H1 (cell line): Measurements from ENCODE around the gene PDZD4. TPM values are rescaled to one million over a fixed set of nuclear protein-coding genes. Genes with fewer than 3 reads are reported as not detected.

ENCODE experiments used
- CTCF ChIA-PET: fragments of 300-600 bp; sonication (Branson Sonifier 250); formaldehyde crosslinking; loops from one replicate; lab custom pipeline; 2021; ENCODE audit not compliant: partially characterized antibody; lab: Charles Lee
- POLR2A ChIA-PET: fragments of 300-600 bp; sonication (Branson Sonifier 250); formaldehyde crosslinking; loops from one replicate; lab custom pipeline; 2021; ENCODE audit warnings: inconsistent platforms; ENCODE audit not compliant: partially characterized antibody; lab: Charles Lee
- DNase-seq, 2 experiments: peaks; one replicate each; pipeline versions ENCODE4 v3.0.0 to v3.0.0-alpha.2; 2010 to 2022; ENCODE audit warnings: low spot score in 2 of 2, low read depth in 1 of 2, mixed read lengths in 1 of 2
- FAIRE-seq: peaks from 2 replicates; lab custom pipeline; 2011; peaks lifted over from hg19 to GRCh38; lab: Jason Lieb, UNC
- H2AFZ ChIP-seq: 2 replicates; pipeline ENCODE4 v1.8.1; 2012; ENCODE audit warnings: low read length, inconsistent platforms
- H2AK5ac ChIP-seq: 2 replicates; pipeline ENCODE4 v1.6.1; 2013; ENCODE audit warnings: low read depth, low read length
- H2BK120ac ChIP-seq: replicated peaks from 2 replicates; pipeline ENCODE3; 2013; ENCODE audit warnings: low read depth, low read length, inconsistent platforms
- H2BK12ac ChIP-seq: 2 replicates; pipeline ENCODE4 v1.6.1; 2013; ENCODE audit warnings: low read depth, low read length
- H2BK15ac ChIP-seq: 2 replicates; pipeline ENCODE4 v1.6.1; 2013; ENCODE audit warnings: low read length
- H2BK20ac ChIP-seq: 2 replicates; pipeline ENCODE4 v1.6.1; 2013; ENCODE audit warnings: low read length
- H2BK5ac ChIP-seq: 2 replicates; pipeline ENCODE4 v1.6.1; 2013; ENCODE audit warnings: low read depth, low read length
- H3K14ac ChIP-seq: 2 replicates; pipeline ENCODE4 v1.6.1; 2013; ENCODE audit warnings: inconsistent platforms; ENCODE audit not compliant: insufficient read length
- H3K18ac ChIP-seq: 2 replicates; pipeline ENCODE4 v1.6.1; 2013; ENCODE audit warnings: low read length; ENCODE audit errors: extremely low read depth
- H3K23ac ChIP-seq: 2 replicates; pipeline ENCODE4 v1.6.1; 2013; ENCODE audit warnings: inconsistent platforms; ENCODE audit not compliant: insufficient read length
- H3K23me2 ChIP-seq: 2 replicates; pipeline ENCODE4 v1.6.1; 2013; ENCODE audit warnings: low read depth, low read length
- H3K27ac ChIP-seq: 2 replicates; pipeline ENCODE4 v1.6.1; 2011; ENCODE audit warnings: low read depth, low read length, inconsistent platforms
- H3K27me3 ChIP-seq, 4 experiments: replicated peaks in 1 of 4; 1 replicate in 1 of 4; 2 replicates in 3 of 4; pipeline versions ENCODE4 v1.6.1 to v1.8.1; 2011 to 2013; ENCODE audit warnings: low read length in 3 of 4, mild to moderate bottlenecking in 3 of 4, inconsistent platforms in 2 of 4, mixed read lengths in 2 of 4, moderate library complexity in 1 of 4; ENCODE audit not compliant: control insufficient read depth in 3 of 4, insufficient read depth in 3 of 4; ENCODE audit errors: extremely low read depth in 1 of 4
- H3K36me3 ChIP-seq, 4 experiments: 2 replicates each; pipeline versions ENCODE4 v1.6.1 to v1.8.1; 2011 to 2013; ENCODE audit warnings: mild to moderate bottlenecking in 4 of 4, low read length in 3 of 4, moderate library complexity in 2 of 4, control low read depth in 1 of 4, inconsistent platforms in 1 of 4; ENCODE audit not compliant: insufficient read depth in 4 of 4, control insufficient read depth in 2 of 4
- H3K4ac ChIP-seq: replicated peaks from 2 replicates; pipeline ENCODE3; 2013; ENCODE audit warnings: low read length, low read depth, mixed read lengths, inconsistent platforms; ENCODE audit not compliant: insufficient read length
- H3K4me1 ChIP-seq, 4 experiments: replicated peaks in 1 of 4; 1 replicate in 1 of 4; 2 replicates in 3 of 4; pipeline versions ENCODE4 v1.6.1 to v1.8.1; 2011 to 2013; ENCODE audit warnings: low read length in 3 of 4, inconsistent platforms in 2 of 4, mixed read lengths in 1 of 4; ENCODE audit not compliant: insufficient read depth in 4 of 4, control insufficient read depth in 3 of 4
- H3K4me2 ChIP-seq, 2 experiments: 2 replicates each; pipeline versions ENCODE4 v1.6.1 to v1.8.1; 2011 to 2013; ENCODE audit warnings: low read depth in 2 of 2, low read length in 2 of 2, control low read depth in 1 of 2, inconsistent platforms in 1 of 2, mild to moderate bottlenecking in 1 of 2; ENCODE audit not compliant: insufficient read depth in 1 of 2
- H3K4me3 ChIP-seq, 4 experiments: fragments of 200-600, 300-600 bp in 1 of 4; sonication (generic), shearing (Covaris generic), sonication (Bioruptor Twin) in 1 of 4; 2 replicates each; pipeline versions ENCODE4 v1.5.1 to v1.8.1; 2011 to 2016; ENCODE audit warnings: low read length in 4 of 4, low read depth in 3 of 4, control low read depth in 2 of 4, inconsistent platforms in 2 of 4, mild to moderate bottlenecking in 2 of 4, mixed read lengths in 1 of 4, moderate library complexity in 1 of 4; ENCODE audit not compliant: insufficient read depth in 2 of 4; ENCODE audit errors: extremely low read depth in 1 of 4
- H3K56ac ChIP-seq: replicated peaks from 2 replicates; pipeline ENCODE3; 2013; ENCODE audit warnings: low read depth, mild to moderate bottlenecking, mixed read lengths, low read length, inconsistent platforms; ENCODE audit not compliant: insufficient read length
- H3K79me1 ChIP-seq: 2 replicates; pipeline ENCODE4 v1.6.1; 2013; ENCODE audit warnings: low read depth, low read length, control low read depth
- H3K79me2 ChIP-seq, 2 experiments: 2 replicates each; pipeline versions ENCODE4 v1.6.1 to v1.8.1; 2012 to 2013; ENCODE audit warnings: low read length in 2 of 2, mild to moderate bottlenecking in 2 of 2, inconsistent platforms in 1 of 2; ENCODE audit not compliant: insufficient read depth in 2 of 2, control insufficient read depth in 1 of 2
- H3K9ac ChIP-seq, 4 experiments: replicated peaks in 1 of 4; 1 replicate in 1 of 4; 2 replicates in 3 of 4; pipeline versions ENCODE4 v1.6.1 to v1.8.1; 2011 to 2013; ENCODE audit warnings: low read depth in 3 of 4, low read length in 3 of 4, control low read depth in 2 of 4, mild to moderate bottlenecking in 2 of 4, moderate library complexity in 2 of 4, inconsistent platforms in 1 of 4; ENCODE audit errors: extremely low read depth in 1 of 4
- H3K9me3 ChIP-seq, 2 experiments: 2 replicates each; pipeline versions ENCODE4 v1.6.1 to v1.8.1; 2012 to 2013; ENCODE audit warnings: mild to moderate bottlenecking in 2 of 2, moderate library complexity in 2 of 2, control low read depth in 1 of 2, inconsistent platforms in 1 of 2, low read depth in 1 of 2, low read length in 1 of 2, mixed read lengths in 1 of 2; ENCODE audit not compliant: insufficient read depth in 2 of 2
- H4K20me1 ChIP-seq, 2 experiments: replicated peaks in 1 of 2; 2 replicates each; pipeline versions ENCODE3 to v1.8.1; 2011 to 2013; ENCODE audit warnings: inconsistent platforms in 2 of 2, low read length in 2 of 2, mild to moderate bottlenecking in 1 of 2; ENCODE audit not compliant: insufficient read depth in 2 of 2, control insufficient read depth in 1 of 2
- H4K5ac ChIP-seq: 2 replicates; pipeline ENCODE4 v1.6.1; 2013; ENCODE audit warnings: low read length, low read depth, mixed read lengths, inconsistent platforms; ENCODE audit not compliant: insufficient read length
- H4K8ac ChIP-seq: 2 replicates; pipeline ENCODE4 v1.8.0; 2013; ENCODE audit warnings: mild to moderate bottlenecking, moderate library complexity, low read length, inconsistent platforms; ENCODE audit not compliant: insufficient read depth; ENCODE audit errors: extremely low read depth
- H4K91ac ChIP-seq: replicated peaks from 2 replicates; pipeline ENCODE3; 2013; ENCODE audit warnings: low read length, mixed read lengths, inconsistent platforms; ENCODE audit not compliant: insufficient read length
- BACH1 ChIP-seq: IDR thresholded peaks from 2 replicates; pipeline ENCODE4 v1.6.1; 2012; ENCODE audit warnings: low read length, improper control_type of control experiment
- BCL11A ChIP-seq, 2 experiments: IDR thresholded peaks; one replicate each; pipeline ENCODE4 v1.6.1; 2011; ENCODE audit warnings: low read depth in 2 of 2, low read length in 2 of 2, mild to moderate bottlenecking in 2 of 2
- CBX8 ChIP-seq: fragments of 300-800, 300-1000 bp; sonication (generic); IDR thresholded peaks from 2 replicates; pipeline ENCODE4 v1.7.1; 2016; ENCODE audit warnings: low read depth, low read length, borderline replicate concordance
- CEBPB ChIP-seq: IDR thresholded peaks from 2 replicates; pipeline ENCODE4 v1.6.1; 2012; ENCODE audit warnings: low read depth, low read length
- FOSL1 ChIP-seq: IDR thresholded peaks from 2 replicates; pipeline ENCODE4 v1.6.1; 2011; ENCODE audit warnings: mild to moderate bottlenecking, low read depth, low read length, moderate library complexity; ENCODE audit not compliant: insufficient read depth
- GABPA ChIP-seq: IDR thresholded peaks from 2 replicates; pipeline ENCODE4 v1.6.1; 2011; ENCODE audit warnings: mild to moderate bottlenecking, low read length, moderate library complexity, borderline replicate concordance; ENCODE audit not compliant: insufficient read depth
- RBBP5 ChIP-seq: IDR thresholded peaks from 2 replicates; pipeline ENCODE4 v1.7.1; 2012; ENCODE audit warnings: low read depth, mild to moderate bottlenecking, inconsistent platforms, low read length, moderate library complexity, borderline replicate concordance
- RXRA ChIP-seq: IDR thresholded peaks from 2 replicates; pipeline ENCODE4 v1.6.1; 2011; ENCODE audit warnings: low read depth, mild to moderate bottlenecking, low read length, moderate library complexity; ENCODE audit not compliant: insufficient read depth
- SRF ChIP-seq: IDR thresholded peaks from 2 replicates; pipeline ENCODE4 v1.6.1; 2011; ENCODE audit warnings: mild to moderate bottlenecking, low read depth, low read length, moderate library complexity
- TCF12 ChIP-seq: IDR thresholded peaks from 2 replicates; pipeline ENCODE4 v1.6.1; 2011; ENCODE audit warnings: low read depth, mild to moderate bottlenecking, low read length
- WGBS, 2 experiments: shearing (Covaris generic) in 1 of 2; methylation state at CpG; one replicate each; pipeline versions ENCODE4 v1.1.6 to v1.1.7; 2013 to 2015; ENCODE audit warnings: low lambda C conversion rate in 2 of 2, mixed read lengths in 2 of 2, inconsistent platforms in 1 of 2, low coverage in 1 of 2, missing lambda C conversion rate in 1 of 2; ENCODE audit not compliant: insufficient replicate concordance in 2 of 2, insufficient coverage in 1 of 2, insufficient read length in 1 of 2; ENCODE audit errors: extremely low coverage in 1 of 2, missing lambda C conversion rate in 1 of 2; 5-methylcytosine and 5-hydroxymethylcytosine counted together
- polyA plus RNA-seq, 7 experiments: library from polyadenylated mRNA; depleted of rRNA in 3 of 7; stranded (reverse) in 5 of 7; unstranded in 2 of 7; fragments of >200 nt in 5 of 7; fragments of 200-250 nt in 2 of 7; gene quantifications; 1 replicate in 5 of 7; 2 replicates in 1 of 7; 4 replicates in 1 of 7; pipeline versions ENCODE4 v1.2.1 to v1.2.3, GENCODE V29; 2011 to 2013; ENCODE audit warnings: missing spikeins in 2 of 7, mixed read lengths in 2 of 7
- total RNA-seq: library from RNA; stranded (reverse); fragmentation: NEBNext Ultra II Directional; extraction: Animal tissue kit (Norgen Biotek cat#: 25700); gene quantifications from 2 replicates; pipeline ENCODE4 v1.2.1, GENCODE V29; 2021
- TF ChIP-seq, protein P1 (sequence below): IDR thresholded peaks from 2 replicates; pipeline ENCODE4 v1.6.1; 2012; ENCODE audit warnings: inconsistent platforms

PDZD4 gene
- total and polyA plus RNA-seq, 2 of the 8 experiments (the other 6 are each of a cell fraction or from before 2014, with no cell fraction given), result 45.8 to 169 TPM

DNA sequence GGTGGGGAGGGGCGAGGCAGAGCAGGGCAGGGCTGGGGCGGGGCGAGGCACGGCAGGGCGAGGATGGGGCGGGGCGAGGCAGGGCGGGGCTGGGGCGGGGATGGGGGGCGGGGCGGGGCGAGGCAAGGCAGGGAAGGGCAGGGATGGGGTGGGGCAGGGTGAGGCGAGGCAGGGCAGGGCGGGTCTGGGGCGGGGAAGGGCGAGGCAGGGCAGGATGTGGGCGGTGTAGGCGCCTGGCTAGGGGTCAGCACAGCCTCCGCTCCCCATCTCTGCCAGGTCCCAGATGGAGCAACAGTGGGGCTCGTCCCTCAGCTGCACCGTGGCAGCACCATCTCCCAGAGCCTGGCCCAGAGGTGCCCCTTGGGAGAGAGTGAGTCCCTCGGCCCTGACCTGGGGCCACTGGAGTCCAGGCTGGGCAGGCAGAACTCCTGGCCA, 53.7 kb downstream of the PDZD4 start:
- H4K91ac ChIP-seq, result no peak overlapping the region
- no peaks in the 10 kb centered on the region for H3K36me3 ChIP-seq
- no peaks in the 10 kb centered on the region for H3K27me3 ChIP-seq
- no peak overlapping the region for H3K9ac ChIP-seq
- H4K8ac ChIP-seq, result no peak overlapping the region
- DNase-seq, result no peak
- no peak overlapping the region for H3K56ac ChIP-seq
- H2BK12ac ChIP-seq, result no peak overlapping the region
- no peaks in the 10 kb centered on the region for H3K4me1 ChIP-seq
- no peaks in the 10 kb centered on the region for H3K79me1 ChIP-seq
- TF ChIP-seq CBX8 (no peak), BACH1 (no peak), BCL11A (IDR thresholded peaks at IDR 0.05; ENCODE audit: low read depth in 2 of 2, low read length in 2 of 2) (no peak), FOSL1 (no peak), SRF (no peak), RXRA (no peak), CEBPB (no peak), GABPA (no peak), TCF12 (no peak), RBBP5 (no peak)
- TF ChIP-seq, protein P1, sequence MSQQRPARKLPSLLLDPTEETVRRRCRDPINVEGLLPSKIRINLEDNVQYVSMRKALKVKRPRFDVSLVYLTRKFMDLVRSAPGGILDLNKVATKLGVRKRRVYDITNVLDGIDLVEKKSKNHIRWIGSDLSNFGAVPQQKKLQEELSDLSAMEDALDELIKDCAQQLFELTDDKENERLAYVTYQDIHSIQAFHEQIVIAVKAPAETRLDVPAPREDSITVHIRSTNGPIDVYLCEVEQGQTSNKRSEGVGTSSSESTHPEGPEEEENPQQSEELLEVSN, result no peak
- no peak overlapping the region for H2AFZ ChIP-seq
- no peak overlapping the region for H2BK20ac ChIP-seq
- H3K27ac ChIP-seq, result no peak overlapping the region
- H3K9me3 ChIP-seq, result no peaks in the 10 kb centered on the region
- H2AK5ac ChIP-seq, result no peak overlapping the region
- no peak overlapping the region for H2BK5ac ChIP-seq
- no peak overlapping the region for H3K4me2 ChIP-seq
- no peaks in the 10 kb centered on the region for H4K20me1 ChIP-seq
- H3K4me3 ChIP-seq, result no peak overlapping the region
- no peak overlapping the region for H4K5ac ChIP-seq
- H3K4ac ChIP-seq, result no peak overlapping the region
- no peaks in the 10 kb centered on the region for H3K79me2 ChIP-seq
- no peak overlapping the region for H3K23ac ChIP-seq
- no CpG with 5 or more reads among the region's 22 CpGs for WGBS, 2 experiments
- no peak overlapping the region for H2BK120ac ChIP-seq
- H3K23me2 ChIP-seq, result no peaks in the 10 kb centered on the region
- no peak overlapping the region for H2BK15ac ChIP-seq
- H3K18ac ChIP-seq, result no peak overlapping the region
- no peak overlapping the region for H3K14ac ChIP-seq
- ChIA-PET POLR2A (no interaction called here), CTCF (no interaction called here)
- no peak for FAIRE-seq
